K562 (cell line): Measurements from ENCODE around the gene MYLK4. TPM values are rescaled to one million over a fixed set of nuclear protein-coding genes. Genes with fewer than 3 reads are reported as not detected.

ENCODE experiments used
- CBFA2T2 ChIP-seq: fragments of 450-650 bp; conservative IDR thresholded peaks from 2 replicates; pipeline ENCODE4 v1.6.1; 2017; ENCODE audit warnings: mild to moderate bottlenecking
- CBFA2T3 ChIP-seq: fragments of 450-650 bp; IDR thresholded peaks from 2 replicates; pipeline ENCODE4 v1.6.1; 2017
- CBX3 ChIP-seq, 2 experiments: IDR thresholded peaks; 1 replicate in 1 of 2; 2 replicates in 1 of 2; pipeline ENCODE4 v1.6.1; 2012; ENCODE audit warnings: inconsistent platforms in 2 of 2, low read length in 2 of 2, borderline replicate concordance in 1 of 2, control low read depth in 1 of 2
- CREM ChIP-seq: IDR thresholded peaks from 2 replicates; pipeline ENCODE4 v1.6.1; 2014; ENCODE audit warnings: antibody characterized with exemption, low read depth
- CTCF ChIP-seq, 3 experiments: IDR thresholded peaks in 2 of 3; conservative IDR thresholded peaks in 1 of 3; 2 replicates each; pipeline ENCODE4 v1.5.1; 2011 to 2012; ENCODE audit warnings: low read length in 3 of 3, mild to moderate bottlenecking in 3 of 3, control low read depth in 2 of 3, improper control_type of control experiment in 1 of 3, inconsistent platforms in 1 of 3, low read depth in 1 of 3, mixed read lengths in 1 of 3, moderate library complexity in 1 of 3; ENCODE audit not compliant: insufficient read depth in 2 of 3
- CXXC5 ChIP-seq: fragments of 250-450 bp; sonication (Bioruptor Pico); IDR thresholded peaks from 2 replicates; pipeline ENCODE4 v1.8.0; 2022; ENCODE audit warnings: inconsistent platforms, mild to moderate bottlenecking, moderate library complexity
- DPF2 ChIP-seq: fragments of 450-650 bp; IDR thresholded peaks from 2 replicates; pipeline ENCODE4 v1.6.1; 2016
- ESRRB ChIP-seq: fragments of 250-450 bp; sonication (Bioruptor Pico); IDR thresholded peaks from 2 replicates; pipeline ENCODE4 v1.5.0; 2020; ENCODE audit warnings: mild to moderate bottlenecking, moderate library complexity, borderline replicate concordance
- HMGXB4 ChIP-seq: sonication (generic); formaldehyde crosslinking; IDR thresholded peaks from 2 replicates; pipeline ENCODE4 v1.8.1; 2023; ENCODE audit warnings: mild to moderate bottlenecking, missing genetic modification reagents
- JUND ChIP-seq, 2 experiments: IDR thresholded peaks; 2 replicates in 1 of 2; 3 replicates in 1 of 2; pipeline ENCODE4 v1.6.1; 2011; ENCODE audit warnings: borderline replicate concordance in 2 of 2, low read depth in 2 of 2, low read length in 2 of 2, improper control_type of control experiment in 1 of 2, missing biosample characterization in 1 of 2, missing genetic modification characterization in 1 of 2, missing genetic modification reagents in 1 of 2
- MAX ChIP-seq: sonication (generic); formaldehyde crosslinking; IDR thresholded peaks from 2 replicates; pipeline ENCODE4 v1.9.0; 2022; ENCODE audit warnings: mild to moderate bottlenecking, missing genetic modification reagents
- MITF ChIP-seq: IDR thresholded peaks from 2 replicates; pipeline ENCODE4 v1.6.1; 2014; ENCODE audit warnings: antibody characterized with exemption
- MLX ChIP-seq, 2 experiments: fragments of 450-650 bp in 1 of 2; sonication (generic) in 1 of 2; formaldehyde crosslinking; conservative IDR thresholded peaks; 2 replicates each; pipeline versions ENCODE4 v1.4.0 to v1.8.1; 2020 to 2022; ENCODE audit warnings: mild to moderate bottlenecking in 1 of 2, missing genetic modification reagents in 1 of 2
- NCOR1 ChIP-seq: fragments of 450-650 bp; IDR thresholded peaks from 2 replicates; pipeline ENCODE4 v1.6.1; 2016; ENCODE audit warnings: mild to moderate bottlenecking, moderate library complexity
- RBBP5 ChIP-seq: fragments of 200-600 bp; sonication (generic); IDR thresholded peaks from 2 replicates; pipeline ENCODE4 v1.6.1; 2012; ENCODE audit warnings: borderline replicate concordance, mild to moderate bottlenecking, low read length, control low read depth, inconsistent platforms; ENCODE audit not compliant: insufficient read depth, poor library complexity, severe bottlenecking
- RBFOX2 ChIP-seq: fragments of 200-400 bp; formaldehyde crosslinking; IDR thresholded peaks from 2 replicates; pipeline ENCODE4 v1.6.1; 2017; ENCODE audit warnings: low read depth, mild to moderate bottlenecking, low read length, moderate library complexity
- SNAPC5 ChIP-seq: fragments of 250-450 bp; sonication (Bioruptor Pico); IDR thresholded peaks from 2 replicates; pipeline ENCODE4 v1.8.0; 2021; ENCODE audit warnings: moderate library complexity, mild to moderate bottlenecking, inconsistent platforms
- SUPT5H ChIP-seq: fragments of 450-650 bp; IDR thresholded peaks from 2 replicates; pipeline ENCODE4 v1.6.1; 2016
- TEAD4 ChIP-seq, 2 experiments: sonication (generic) in 1 of 2; formaldehyde crosslinking in 1 of 2; IDR thresholded peaks; 2 replicates each; pipeline versions ENCODE4 v1.6.1 to v1.8.0; 2012 to 2022; ENCODE audit warnings: borderline replicate concordance in 1 of 2, inconsistent platforms in 1 of 2, low read length in 1 of 2, mild to moderate bottlenecking in 1 of 2, missing genetic modification reagents in 1 of 2
- XRCC5 ChIP-seq: fragments of 200-400 bp; formaldehyde crosslinking; IDR thresholded peaks from 2 replicates; pipeline ENCODE4 v1.6.1; 2017; ENCODE audit warnings: low read depth, mild to moderate bottlenecking, low read length
- polyA plus RNA-seq, 8 experiments: library from polyadenylated mRNA; depleted of rRNA in 4 of 8; stranded (reverse) in 5 of 8; unstranded in 3 of 8; fragments of >200 nt; fragmentation: Nextera tagmentation in 2 of 8; fragmentation: Illumina TruSeq in 1 of 8; extraction: Ambion mirVana in 2 of 8; extraction: Trizol in 1 of 8; gene quantifications; 2 replicates each; pipeline versions ENCODE4 v1.2.1 to v1.2.3, GENCODE V29; 2011 to 2014; ENCODE audit warnings: inconsistent platforms in 1 of 8, missing spikeins in 1 of 8
- total RNA-seq, 7 experiments: library from RNA; depleted of rRNA in 6 of 7; stranded (reverse); fragments of >200 nt in 6 of 7; fragmentation: Illumina TruSeq in 2 of 7; extraction: Trizol in 2 of 7; gene quantifications; 2 replicates each; pipeline versions ENCODE4 v1.2.1 to v1.2.3, GENCODE V29; 2011 to 2021; ENCODE audit warnings: low replicate concordance in 1 of 7

The MYLK4 gene
- total and polyA plus RNA-seq, 9 of the 15 experiments (the other 6 are each of a cell fraction or from before 2014, with no cell fraction given): 0.01 to 0.15 (median 0.06) TPM

GRCh38 chr6:2783188-2783963 is 32.7 kb upstream of the MYLK4 start (continued):
- TF ChIP-seq SNAPC5: no peak
- TF ChIP-seq CBFA2T2: 0 out of 2 replicates have a peak, but pooled peaks have one; percentile 4
- 0 out of 2 replicates have a peak, but pooled peaks have one; percentile 6 for TF ChIP-seq JUND (IDR thresholded peaks at IDR 0.05; ENCODE audit: borderline replicate concordance, low read depth, low read length)
- TF ChIP-seq JUND (tag; IDR thresholded peaks at IDR 0.05; ENCODE audit: borderline replicate concordance, low read depth, low read length): no peak
- peak; percentile 36 for TF ChIP-seq NCOR1
- peak; percentile 23; the same call in 1 of the 2 replicates for TF ChIP-seq CREM
- no peak for TF ChIP-seq HMGXB4
- TF ChIP-seq MITF: no peak
- no peak for TF ChIP-seq MLX (CRISPR knock-in tag; conservative IDR thresholded peaks at IDR 0.05)
- TF ChIP-seq CBX3 (IDR thresholded peaks at IDR 0.05; ENCODE audit: borderline replicate concordance in 1 of 2, low read length in 2 of 2): peak in 1 of 2 experiments; percentile 15; a peak in 1 of 3 replicates
- peak; percentile 23; the same call in 1 of the 2 replicates for TF ChIP-seq MAX
- peak; percentile 34 for TF ChIP-seq RBBP5
- peak; percentile 61; the same call in 1 of the 2 replicates for TF ChIP-seq TEAD4 (IDR thresholded peaks at IDR 0.05; ENCODE audit: low read length)
- no peak for TF ChIP-seq TEAD4 (CRISPR knock-in tag; IDR thresholded peaks at IDR 0.05; ENCODE audit: borderline replicate concordance)
- TF ChIP-seq SUPT5H: peak; percentile 32; the same call in 1 of the 2 replicates
- TF ChIP-seq DPF2: peak; percentile 82
- TF ChIP-seq ESRRB: no peak
- peak; percentile 39 to 64 (median 49) for TF ChIP-seq CTCF (IDR thresholded peaks at IDR 0.05 in 2 of 3, conservative IDR thresholded peaks at IDR 0.05 in 1 of 3; ENCODE audit: insufficient read depth in 2 of 3, low read depth in 1 of 3, low read length in 3 of 3)
- TF ChIP-seq XRCC5: 0 out of 2 replicates have a peak, but pooled peaks have one; percentile 29
- peak; percentile 41; the same call in 1 of the 2 replicates for TF ChIP-seq CBFA2T3
- peak; percentile 51; the same call in 1 of the 2 replicates for TF ChIP-seq RBFOX2
- peak; percentile 38; the same call in 1 of the 2 replicates for TF ChIP-seq CXXC5 (CRISPR knock-in tag)
